Thyroid gland (tissue), 4 donors: Measurements from ENCODE around the gene C9orf78.

ENCODE experiments used
- POLR2A ChIP-seq, 2 donors: fragments of 450-650 bp; IDR thresholded peaks; one replicate each; pipeline ENCODE4 v1.6.1; 2017; ENCODE audit warnings: antibody characterized with exemption in 2 of 2, mild to moderate bottlenecking in 2 of 2, moderate library complexity in 1 of 2
- TF ChIP-seq, protein P1 (sequence below), 6 experiments: fragments of 200-600 bp in 3 of 6; fragments of 450-650 bp in 3 of 6; sonication (generic) in 3 of 6; IDR thresholded peaks; one replicate each; pipeline ENCODE4 v1.5.1; 2016 to 2019; ENCODE audit warnings: antibody characterized with exemption in 6 of 6, mild to moderate bottlenecking in 2 of 6, inconsistent platforms in 1 of 6, moderate library complexity in 1 of 6

DNA sequence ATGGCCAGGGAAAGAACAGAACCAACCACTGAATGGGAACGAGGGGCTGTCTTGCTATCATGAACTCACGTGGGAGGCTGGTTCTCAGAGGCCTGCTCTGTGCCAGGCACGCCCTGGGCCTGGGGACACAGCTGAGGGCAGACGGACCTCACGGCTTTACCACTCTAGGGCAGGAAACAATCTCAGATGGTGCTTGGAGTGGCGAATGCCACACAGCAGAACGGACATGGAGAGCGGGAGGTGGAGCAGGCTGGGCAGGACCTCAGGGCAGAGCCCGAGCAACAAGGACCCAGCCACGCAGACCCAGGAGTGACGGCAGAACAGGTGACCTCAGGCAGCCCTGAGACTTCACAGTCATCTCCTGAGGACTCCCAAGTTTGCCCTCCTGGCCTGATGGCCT lies 19.8 kb downstream of the C9orf78 start:
- no peak for TF ChIP-seq POLR2A (IDR thresholded peaks at IDR 0.05)
- TF ChIP-seq, protein P1, sequence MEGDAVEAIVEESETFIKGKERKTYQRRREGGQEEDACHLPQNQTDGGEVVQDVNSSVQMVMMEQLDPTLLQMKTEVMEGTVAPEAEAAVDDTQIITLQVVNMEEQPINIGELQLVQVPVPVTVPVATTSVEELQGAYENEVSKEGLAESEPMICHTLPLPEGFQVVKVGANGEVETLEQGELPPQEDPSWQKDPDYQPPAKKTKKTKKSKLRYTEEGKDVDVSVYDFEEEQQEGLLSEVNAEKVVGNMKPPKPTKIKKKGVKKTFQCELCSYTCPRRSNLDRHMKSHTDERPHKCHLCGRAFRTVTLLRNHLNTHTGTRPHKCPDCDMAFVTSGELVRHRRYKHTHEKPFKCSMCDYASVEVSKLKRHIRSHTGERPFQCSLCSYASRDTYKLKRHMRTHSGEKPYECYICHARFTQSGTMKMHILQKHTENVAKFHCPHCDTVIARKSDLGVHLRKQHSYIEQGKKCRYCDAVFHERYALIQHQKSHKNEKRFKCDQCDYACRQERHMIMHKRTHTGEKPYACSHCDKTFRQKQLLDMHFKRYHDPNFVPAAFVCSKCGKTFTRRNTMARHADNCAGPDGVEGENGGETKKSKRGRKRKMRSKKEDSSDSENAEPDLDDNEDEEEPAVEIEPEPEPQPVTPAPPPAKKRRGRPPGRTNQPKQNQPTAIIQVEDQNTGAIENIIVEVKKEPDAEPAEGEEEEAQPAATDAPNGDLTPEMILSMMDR (IDR thresholded peaks at IDR 0.05), result no peak
